Measurements from ENCODE around the gene KRTAP5-5.

DNA sequence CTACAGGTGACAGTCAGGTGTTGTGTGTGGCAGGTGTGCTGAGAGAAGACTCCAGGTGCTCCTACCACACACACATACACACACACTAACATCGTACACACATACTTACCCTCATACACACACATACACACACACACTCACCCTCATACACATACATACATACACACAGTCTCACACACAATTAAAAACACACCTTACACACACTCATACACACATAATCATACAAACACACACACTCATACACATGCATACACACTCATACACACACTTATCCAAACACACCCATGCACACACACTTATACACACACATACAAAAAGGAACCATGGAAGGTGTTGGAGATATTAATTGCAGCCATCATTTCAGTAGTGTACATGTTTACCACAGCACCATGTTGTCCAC, 25.9 kb upstream of the KRTAP5-5 start:
- TF ChIP-seq, protein P1, sequence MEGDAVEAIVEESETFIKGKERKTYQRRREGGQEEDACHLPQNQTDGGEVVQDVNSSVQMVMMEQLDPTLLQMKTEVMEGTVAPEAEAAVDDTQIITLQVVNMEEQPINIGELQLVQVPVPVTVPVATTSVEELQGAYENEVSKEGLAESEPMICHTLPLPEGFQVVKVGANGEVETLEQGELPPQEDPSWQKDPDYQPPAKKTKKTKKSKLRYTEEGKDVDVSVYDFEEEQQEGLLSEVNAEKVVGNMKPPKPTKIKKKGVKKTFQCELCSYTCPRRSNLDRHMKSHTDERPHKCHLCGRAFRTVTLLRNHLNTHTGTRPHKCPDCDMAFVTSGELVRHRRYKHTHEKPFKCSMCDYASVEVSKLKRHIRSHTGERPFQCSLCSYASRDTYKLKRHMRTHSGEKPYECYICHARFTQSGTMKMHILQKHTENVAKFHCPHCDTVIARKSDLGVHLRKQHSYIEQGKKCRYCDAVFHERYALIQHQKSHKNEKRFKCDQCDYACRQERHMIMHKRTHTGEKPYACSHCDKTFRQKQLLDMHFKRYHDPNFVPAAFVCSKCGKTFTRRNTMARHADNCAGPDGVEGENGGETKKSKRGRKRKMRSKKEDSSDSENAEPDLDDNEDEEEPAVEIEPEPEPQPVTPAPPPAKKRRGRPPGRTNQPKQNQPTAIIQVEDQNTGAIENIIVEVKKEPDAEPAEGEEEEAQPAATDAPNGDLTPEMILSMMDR (IDR thresholded peaks at IDR 0.05) = no peak
- TF ChIP-seq POLR2A (IDR thresholded peaks at IDR 0.05) (no peak), POLR2AphosphoS5 (IDR thresholded peaks at IDR 0.05) (no peak), EP300 (IDR thresholded peaks at IDR 0.05) (no peak)
